Stimulated activated CD4-positive, alpha-beta T cell treated with anti-CD3 and anti-CD28 coated beads, Interleukin-12 subunit alpha, Interleukin-12 subunit beta, amount 100 ng/mL, for 4 hours (primary cell): ENCODE results near the gene EYA4.

Source experiments
- DNase-seq: peaks from one replicate; pipeline ENCODE4 v3.0.0-alpha.2; 2020

EYA4 gene, protein sequence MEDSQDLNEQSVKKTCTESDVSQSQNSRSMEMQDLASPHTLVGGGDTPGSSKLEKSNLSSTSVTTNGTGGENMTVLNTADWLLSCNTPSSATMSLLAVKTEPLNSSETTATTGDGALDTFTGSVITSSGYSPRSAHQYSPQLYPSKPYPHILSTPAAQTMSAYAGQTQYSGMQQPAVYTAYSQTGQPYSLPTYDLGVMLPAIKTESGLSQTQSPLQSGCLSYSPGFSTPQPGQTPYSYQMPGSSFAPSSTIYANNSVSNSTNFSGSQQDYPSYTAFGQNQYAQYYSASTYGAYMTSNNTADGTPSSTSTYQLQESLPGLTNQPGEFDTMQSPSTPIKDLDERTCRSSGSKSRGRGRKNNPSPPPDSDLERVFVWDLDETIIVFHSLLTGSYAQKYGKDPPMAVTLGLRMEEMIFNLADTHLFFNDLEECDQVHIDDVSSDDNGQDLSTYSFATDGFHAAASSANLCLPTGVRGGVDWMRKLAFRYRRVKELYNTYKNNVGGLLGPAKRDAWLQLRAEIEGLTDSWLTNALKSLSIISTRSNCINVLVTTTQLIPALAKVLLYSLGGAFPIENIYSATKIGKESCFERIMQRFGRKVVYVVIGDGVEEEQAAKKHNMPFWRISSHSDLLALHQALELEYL

DNA sequence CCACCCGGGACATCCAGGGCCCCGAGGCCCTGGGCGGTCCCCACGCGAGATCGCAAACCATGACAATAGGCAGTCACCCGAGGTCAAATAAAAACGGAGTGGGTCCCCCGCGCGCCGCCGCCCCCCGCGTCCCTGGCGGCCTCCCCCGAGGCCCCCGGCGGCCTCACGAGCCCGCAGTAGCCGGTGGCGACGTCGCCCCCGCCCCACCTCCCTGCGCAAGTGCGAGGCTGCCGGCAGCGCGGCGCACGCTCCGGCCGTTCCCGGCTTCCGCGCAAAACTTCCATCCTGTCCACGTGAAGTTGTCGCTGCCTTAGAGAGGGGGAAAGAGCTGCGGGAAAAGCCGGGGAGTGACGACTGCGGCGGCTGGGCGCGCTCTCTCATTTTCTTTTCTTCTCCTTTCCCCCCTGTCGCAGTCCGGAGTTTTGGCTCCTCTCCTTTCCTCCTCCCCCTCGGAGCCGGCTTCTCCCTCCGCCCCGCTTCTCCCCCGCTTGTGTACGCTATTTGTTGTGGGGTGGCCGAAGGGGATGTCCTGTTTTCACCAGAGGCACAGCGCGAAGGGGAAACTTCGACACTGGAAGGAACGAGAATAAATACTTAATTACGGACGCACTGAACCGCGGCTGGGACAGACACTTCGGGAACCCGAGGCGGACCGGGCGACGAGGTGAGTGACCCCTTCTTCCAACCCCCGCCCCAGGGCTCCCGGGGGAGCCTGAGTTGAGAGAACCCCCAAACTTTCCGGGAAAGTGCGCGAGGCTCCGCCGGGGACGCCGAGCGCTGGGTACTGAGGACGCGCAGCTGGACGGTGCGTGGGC lies at the start of gene EYA4:
Gene EYA4 (plus strand): TSS at position 272 of the 815 bp plus-strand sequence. CDS start 33,424 bp downstream, outside the sequence.
- DNase-seq = no peak

DNA sequence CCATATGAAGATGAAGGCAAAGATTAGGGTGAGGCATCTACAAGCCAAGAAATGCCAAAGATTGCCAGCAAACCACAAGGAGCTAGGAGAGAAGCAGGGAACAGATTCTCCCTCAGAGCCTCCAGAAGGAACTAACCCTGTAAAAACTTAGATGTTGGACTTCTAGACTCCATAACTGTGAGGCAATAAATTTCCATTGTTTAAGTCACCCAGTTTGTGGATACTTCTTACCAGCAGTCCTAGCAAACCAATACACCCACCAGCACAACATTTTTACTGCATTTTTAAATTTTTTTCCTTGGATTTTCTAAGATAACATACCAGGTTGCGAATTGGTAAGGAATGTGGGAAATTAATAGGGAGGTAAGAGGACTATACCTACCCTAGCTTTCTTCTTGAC lies 47.8 kb upstream of the EYA4 start:
- DNase-seq = no peak

DNA sequence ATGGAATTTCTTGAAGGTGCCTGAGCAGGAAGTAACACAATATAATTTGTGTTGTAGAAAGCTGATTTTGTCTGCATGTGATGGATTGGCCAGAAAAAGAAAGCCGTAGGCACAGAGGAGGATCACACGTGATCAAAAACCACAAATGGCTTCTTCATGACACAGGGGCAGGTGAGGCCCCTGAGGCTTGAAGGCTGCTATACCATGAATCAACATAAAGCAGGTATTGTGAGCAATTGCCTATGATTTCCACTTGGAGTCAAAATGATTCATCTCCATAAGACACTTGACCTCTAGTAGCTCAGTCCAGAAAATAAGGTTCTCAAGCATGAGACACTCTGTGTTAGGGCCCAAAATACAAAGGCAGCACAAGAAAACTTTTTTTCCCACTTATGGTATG lies 42.4 kb upstream of the EYA4 start:
- DNase-seq = no peak

DNA sequence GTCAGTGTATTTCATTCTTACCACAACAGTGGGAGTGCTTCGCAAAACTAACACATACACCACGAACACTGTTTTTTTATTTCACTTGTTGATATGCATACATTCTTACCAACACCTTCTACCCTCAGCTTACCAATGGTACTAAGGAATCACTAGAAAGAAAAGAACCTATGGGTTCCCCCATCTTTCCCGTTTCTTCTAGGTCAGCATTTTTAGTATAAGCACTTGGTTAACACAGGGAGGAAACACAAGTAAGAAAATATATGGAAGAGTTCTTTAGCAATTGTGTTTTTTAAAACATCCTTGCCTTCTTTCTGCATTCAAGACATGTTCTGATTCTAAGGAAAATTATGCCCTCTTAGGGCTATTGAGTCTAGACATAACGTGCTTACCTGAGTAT lies 39.9 kb upstream of the EYA4 start:
- DNase-seq = no peak

- DNase-seq = no peak
Observed at GRCh38 chr6:133202610-133203343, 38.4 kb upstream of the EYA4 start.

DNA sequence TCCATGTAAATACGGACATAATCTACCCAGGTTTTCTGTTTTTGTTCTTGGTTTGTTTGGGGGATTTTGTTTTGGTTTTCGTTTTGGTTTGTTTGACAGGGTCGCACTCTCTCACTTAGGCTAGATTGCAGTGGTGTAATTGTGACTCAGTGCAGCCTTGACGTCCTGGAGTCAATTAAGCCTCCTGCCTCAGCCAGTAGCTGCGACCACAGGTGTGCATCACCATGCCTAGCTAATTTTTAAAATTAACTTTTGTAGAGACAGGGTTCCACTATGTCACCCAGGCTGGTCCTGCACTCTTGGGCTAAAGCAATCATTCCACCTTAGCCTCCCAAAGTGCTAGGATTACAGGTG lies 37.8 kb upstream of the EYA4 start:
- DNase-seq = no peak

- DNase-seq = no peak
Observed at GRCh38 chr6:133205304-133205703, 35.9 kb upstream of the EYA4 start.

- DNase-seq = no peak
Observed at GRCh38 chr6:133206942-133207341, 34.2 kb upstream of the EYA4 start.

DNA sequence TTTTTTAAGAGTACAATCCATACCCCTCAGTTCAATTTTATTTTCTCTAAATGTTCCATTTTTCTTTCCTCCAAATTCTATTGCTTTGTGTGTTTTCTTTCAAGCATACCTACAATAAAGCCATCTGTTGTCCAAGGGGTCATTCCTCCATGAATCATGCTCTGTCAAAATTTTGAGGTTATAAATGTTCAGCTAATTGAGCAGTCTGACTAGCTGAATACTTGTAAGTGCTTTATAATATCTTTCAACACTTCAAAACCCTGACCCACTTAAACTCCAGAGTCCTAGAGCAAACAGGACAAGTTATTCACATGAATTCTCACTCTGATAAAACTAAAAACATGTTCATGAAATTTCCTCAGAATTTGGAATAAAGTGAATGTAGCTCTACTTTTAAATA lies 33.4 kb upstream of the EYA4 start:
- no peak for DNase-seq

DNA sequence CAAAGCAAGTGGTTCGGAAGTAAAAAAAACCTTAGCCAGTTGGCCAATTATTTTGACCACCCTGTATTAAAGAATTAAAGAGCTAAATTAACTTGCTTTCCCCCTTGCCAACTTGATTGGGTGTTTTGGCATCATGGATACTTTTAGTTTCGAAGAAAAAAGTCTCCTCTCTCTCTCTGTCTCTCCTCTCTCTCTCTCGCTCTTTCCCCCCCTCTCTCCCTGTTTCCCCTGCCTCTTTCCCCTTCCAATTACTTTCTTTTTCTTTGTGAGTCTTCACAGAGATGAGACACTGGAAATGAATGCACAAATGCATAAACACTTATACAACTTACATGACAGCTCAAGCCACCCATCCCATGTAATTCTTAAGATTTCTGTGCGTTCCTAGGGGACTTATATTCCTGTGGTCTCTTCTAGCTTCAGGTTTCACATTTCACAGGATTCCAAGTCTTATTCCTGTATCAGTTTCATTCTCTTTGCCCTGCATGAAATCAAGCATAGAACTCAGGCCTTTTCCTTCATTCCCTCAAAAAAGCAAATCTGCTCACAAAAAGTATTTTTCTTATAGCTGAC lies 32.9 kb upstream of the EYA4 start:
- no peak for DNase-seq

DNA sequence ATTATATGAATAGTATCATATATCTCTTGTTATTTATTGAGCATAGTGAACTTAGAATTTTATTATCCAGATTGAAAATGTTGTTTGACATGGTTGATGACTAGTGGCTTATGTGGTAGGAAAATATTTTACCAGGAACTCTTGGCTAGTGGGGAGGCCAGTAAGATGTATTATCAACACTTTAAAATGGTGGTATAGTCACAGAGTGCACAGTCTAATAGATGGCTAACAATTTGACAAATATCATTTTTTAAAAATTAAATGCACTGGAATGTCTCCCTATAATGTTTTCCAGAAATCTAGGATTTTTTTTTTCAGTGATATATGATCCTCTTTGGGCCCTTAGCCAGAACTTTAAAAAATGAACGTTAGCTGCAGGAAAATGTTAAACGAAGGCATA lies 26.9 kb upstream of the EYA4 start:
- no peak for DNase-seq

DNA sequence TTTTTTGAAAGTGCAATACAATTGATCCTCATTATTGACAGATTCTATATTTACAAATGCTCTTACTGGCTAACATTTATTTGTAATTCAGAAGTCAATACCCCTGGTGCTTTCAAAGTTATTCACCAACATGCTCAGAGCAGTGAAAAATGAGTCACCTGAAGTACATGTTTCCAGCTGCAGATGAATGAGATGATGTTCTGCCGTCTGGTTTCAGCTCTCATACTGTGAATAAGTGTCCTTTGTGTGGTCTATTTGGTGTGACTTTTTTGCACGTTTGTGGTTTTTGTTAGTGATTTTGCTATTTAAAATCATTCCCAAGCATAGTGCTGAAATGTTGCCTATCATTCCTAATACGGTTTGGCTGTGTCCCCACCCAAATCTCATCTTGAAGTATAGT lies 22.3 kb upstream of the EYA4 start:
- DNase-seq = no peak

DNA sequence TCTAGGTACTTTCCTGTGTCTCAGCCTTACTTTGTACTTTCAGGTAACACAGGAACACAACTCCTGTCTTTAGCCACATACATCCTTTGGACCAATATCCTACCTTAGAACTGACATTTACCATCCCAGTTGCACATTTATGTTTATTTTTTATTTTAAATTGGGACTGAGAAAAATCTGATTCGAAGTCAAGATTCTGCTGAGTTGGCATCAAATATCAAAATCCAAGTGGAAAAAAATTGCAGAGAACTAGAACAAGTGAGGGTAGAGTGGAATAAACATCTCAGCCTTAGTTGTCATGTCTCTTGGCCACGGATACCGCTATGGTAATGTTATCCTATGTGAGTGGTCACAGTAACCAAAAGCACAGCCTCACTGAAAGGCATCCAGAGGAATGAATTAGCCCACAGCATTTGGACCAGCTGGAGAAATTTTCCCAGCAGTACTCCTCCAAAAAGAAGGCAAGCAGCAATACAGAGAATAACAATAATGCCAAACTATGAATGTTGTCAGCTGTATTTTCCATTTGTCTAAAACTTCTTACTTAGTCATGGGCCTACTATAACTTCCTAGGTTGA lies 17.6 kb upstream of the EYA4 start:
- DNase-seq = no peak

GRCh38 chr6:133225560-133225959 lies 15.6 kb upstream of the EYA4 start:
- DNase-seq = no peak

- no peak for DNase-seq
Observed at GRCh38 chr6:133227344-133227743, 13.8 kb upstream of the EYA4 start.

DNA sequence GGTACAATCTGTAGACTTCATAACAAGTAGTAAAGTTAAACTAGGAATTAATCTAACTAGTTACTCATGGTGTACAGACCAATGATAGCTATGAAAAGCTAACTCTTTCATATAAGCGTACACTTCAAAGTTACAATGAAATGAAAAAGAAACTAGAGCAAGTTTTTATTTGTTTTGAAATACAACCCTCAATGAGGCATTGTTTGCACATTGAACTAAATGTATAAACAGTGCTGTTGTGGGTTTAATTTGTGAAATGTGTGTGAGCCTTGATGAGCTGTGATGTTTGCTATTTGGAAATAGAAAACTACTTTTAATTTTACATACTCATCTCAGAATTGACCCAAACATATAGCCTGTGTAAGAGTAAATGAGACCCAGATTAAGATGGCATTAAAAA lies 11.1 kb upstream of the EYA4 start:
- DNase-seq = no peak

DNA sequence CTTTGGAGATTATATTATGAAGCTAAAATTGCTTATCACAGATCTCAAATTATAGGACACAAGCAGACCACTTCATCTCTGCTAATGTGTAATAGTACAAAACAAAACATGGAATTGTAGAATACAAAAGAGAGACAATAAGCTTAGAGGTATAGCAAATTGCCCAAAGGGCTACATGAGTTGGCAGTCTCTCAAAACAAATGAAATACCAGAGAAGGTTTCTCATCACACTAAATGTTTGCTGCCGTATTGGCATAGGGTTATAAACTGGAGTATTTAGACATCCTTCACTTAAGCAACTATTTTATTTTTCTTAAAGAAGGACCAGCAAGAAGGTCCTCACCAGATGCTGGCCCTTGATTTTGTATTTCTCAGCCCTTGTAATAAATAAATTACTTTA lies 5.9 kb upstream of the EYA4 start:
- DNase-seq = no peak

DNA sequence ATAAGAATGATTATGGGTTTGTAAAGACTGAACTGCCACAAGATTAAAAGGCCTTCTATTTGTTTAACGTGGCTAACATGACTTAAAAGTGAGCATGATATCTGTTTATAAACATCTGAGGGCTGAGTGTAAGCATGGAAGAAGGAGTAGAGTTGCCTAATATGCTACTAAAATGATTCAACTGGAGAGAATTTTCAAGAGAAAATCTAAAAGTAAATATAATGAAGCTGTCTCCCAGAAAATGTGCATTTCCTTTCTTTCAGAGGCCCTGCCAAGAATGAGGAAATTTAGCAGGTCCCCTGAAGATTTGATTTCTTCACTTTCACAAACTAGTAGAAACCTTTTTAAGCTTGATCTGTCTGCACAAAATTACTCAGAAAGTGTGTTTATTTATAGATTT lies 4.2 kb upstream of the EYA4 start:
- no peak for DNase-seq

DNA sequence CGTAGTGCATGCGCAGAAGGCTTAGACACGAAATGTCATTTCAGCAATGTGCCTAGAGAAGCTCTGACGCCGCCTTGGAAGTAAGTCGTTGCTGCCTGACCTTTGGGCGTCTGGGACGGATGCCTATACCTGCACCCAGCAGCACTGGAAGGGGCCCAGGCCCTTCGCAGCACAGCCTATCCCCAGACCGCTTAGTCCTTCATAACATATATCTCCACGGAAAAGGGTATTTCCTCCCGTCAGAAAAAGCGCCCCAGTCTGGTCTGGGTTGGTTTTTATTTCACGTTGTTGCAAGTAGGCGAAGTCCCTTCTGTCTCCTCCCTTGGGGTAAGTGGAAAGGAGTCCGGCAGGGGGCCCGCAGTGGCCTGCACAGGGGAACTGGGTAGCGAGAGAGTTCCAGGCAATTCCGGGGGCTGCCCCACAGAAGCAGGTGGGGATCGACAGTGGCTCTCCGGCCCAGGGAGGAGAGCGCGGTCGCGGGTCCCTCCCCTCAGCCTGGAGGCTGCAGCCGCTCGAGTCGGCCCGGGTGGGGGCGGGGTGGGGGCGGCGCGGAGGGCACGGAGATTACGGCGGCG lies 559 bp upstream of the EYA4 start:
- no peak for DNase-seq

DNA sequence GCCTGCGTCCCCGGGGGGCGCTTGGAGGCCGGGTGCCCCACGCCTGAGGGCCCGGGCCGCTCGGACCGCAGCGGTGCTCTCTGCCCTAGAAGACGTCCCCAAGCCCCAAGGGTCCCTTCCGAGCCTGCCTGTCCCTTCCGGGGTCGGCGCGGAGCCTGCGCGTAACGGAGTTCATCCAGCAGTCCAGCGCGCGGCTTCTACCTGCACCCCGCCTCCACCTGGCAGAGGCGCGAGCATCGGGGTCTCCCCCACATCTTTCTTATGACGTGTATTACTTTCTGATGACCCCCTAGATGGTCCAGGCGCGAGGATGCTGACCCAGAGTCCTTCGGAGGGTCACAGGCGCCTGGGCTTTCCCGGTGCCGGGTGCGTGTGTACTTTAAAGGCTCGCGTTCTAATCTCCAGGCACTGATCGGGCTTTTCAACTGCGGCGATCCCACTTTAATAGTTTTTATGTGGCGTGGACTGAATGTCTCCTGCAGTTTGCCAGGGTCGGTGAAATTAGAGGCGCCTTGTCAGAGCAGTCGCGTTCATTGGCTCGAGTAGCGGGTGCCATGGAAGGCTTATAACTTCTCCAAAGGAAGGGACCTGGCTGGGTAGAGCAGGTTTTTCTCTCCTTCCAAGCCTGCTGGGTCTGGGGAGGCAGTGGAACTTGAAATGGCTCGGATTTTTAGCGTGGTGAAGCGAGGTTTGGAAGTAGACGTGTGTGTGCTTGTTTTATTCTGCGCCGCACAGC lies 912 bp downstream of the EYA4 start:
- no peak for DNase-seq
